Neural progenitor cell (in vitro differentiated cells): ENCODE data around the gene NUAK1. TPM values are rescaled to one million over a fixed set of nuclear protein-coding genes. Genes with fewer than 3 reads are reported as not detected.

Experiments
- DNase-seq: peaks from one replicate; pipeline ENCODE4 v3.0.0-alpha.2; 2016; ENCODE audit warnings: low spot score
- H2AFZ ChIP-seq: fragments of 200-600 bp; sonication (generic); replicated peaks from 2 replicates; pipeline ENCODE4 v1.6.1; 2016; ENCODE audit warnings: antibody characterized with exemption
- H3F3A ChIP-seq: fragments of 200-600 bp; sonication (generic); 2 replicates; pipeline ENCODE4 v1.6.1; 2016; ENCODE audit warnings: antibody characterized with exemption, low read depth
- H3K27ac ChIP-seq: fragments of 200-600 bp; sonication (generic); 2 replicates; pipeline ENCODE4 v1.5.1; 2016; ENCODE audit warnings: mild to moderate bottlenecking
- H3K27me3 ChIP-seq: fragments of 200-600 bp; sonication (generic); 2 replicates; pipeline ENCODE4 v1.6.1; 2016; ENCODE audit warnings: mild to moderate bottlenecking, moderate library complexity
- H3K36me3 ChIP-seq: fragments of 200-600 bp; sonication (generic); 2 replicates; pipeline ENCODE4 v1.5.1; 2016
- H3K4me1 ChIP-seq: fragments of 200-600 bp; sonication (generic); 2 replicates; pipeline ENCODE4 v1.6.1; 2016; ENCODE audit warnings: mixed run types
- H3K4me2 ChIP-seq: fragments of 200-600 bp; sonication (generic); 2 replicates; pipeline ENCODE4 v1.6.1; 2016
- H3K4me3 ChIP-seq: fragments of 200-600 bp; sonication (generic); 2 replicates; pipeline ENCODE4 v1.5.1; 2016
- H3K79me2 ChIP-seq: fragments of 200-600 bp; sonication (generic); 2 replicates; pipeline ENCODE4 v1.6.1; 2016; ENCODE audit warnings: low read depth
- H3K9ac ChIP-seq: fragments of 200-600 bp; sonication (generic); 2 replicates; pipeline ENCODE4 v1.6.1; 2016
- H3K9me3 ChIP-seq: fragments of 200-600 bp; sonication (generic); 2 replicates; pipeline ENCODE4 v1.5.1; 2016; ENCODE audit warnings: low read depth
- H4K20me1 ChIP-seq: fragments of 200-600 bp; sonication (generic); 2 replicates; pipeline ENCODE4 v1.6.1; 2016; ENCODE audit warnings: low read depth
- H3K27ac Mint-ChIP-seq: 3 replicates; pipeline ENCODE4 v1.8.0; 2021; ENCODE audit warnings: mixed read lengths
- H3K27me3 Mint-ChIP-seq: 2 replicates; pipeline ENCODE4 v1.8.0; 2022; ENCODE audit warnings: low read depth, mild to moderate bottlenecking, inconsistent platforms, moderate library complexity, mixed read lengths; ENCODE audit not compliant: insufficient read depth
- H3K36me3 Mint-ChIP-seq: 3 replicates; pipeline ENCODE4 v1.8.0; 2021; ENCODE audit warnings: mixed read lengths
- H3K4me1 Mint-ChIP-seq: 3 replicates; pipeline ENCODE4 v1.8.0; 2021; ENCODE audit warnings: mixed read lengths
- H3K4me3 Mint-ChIP-seq: 3 replicates; pipeline ENCODE4 v1.8.0; 2021; ENCODE audit warnings: mild to moderate bottlenecking, moderate library complexity, mixed read lengths
- H3K9me3 Mint-ChIP-seq: 3 replicates; pipeline ENCODE4 v1.8.0; 2020; ENCODE audit warnings: mixed read lengths
- CTCF ChIP-seq: fragments of 200-600 bp; sonication (generic); IDR thresholded peaks from 2 replicates; pipeline ENCODE4 v1.5.1; 2017; ENCODE audit warnings: antibody characterized with exemption, mild to moderate bottlenecking
- EZH2 ChIP-seq: fragments of 200-600 bp; sonication (generic); IDR thresholded peaks from 2 replicates; pipeline ENCODE4 v1.6.1; 2017; ENCODE audit warnings: antibody characterized with exemption, mild to moderate bottlenecking, moderate library complexity
- EZH2phosphoT487 ChIP-seq: fragments of 200-600 bp; sonication (generic); IDR thresholded peaks from 2 replicates; pipeline ENCODE4 v1.6.1; 2017; ENCODE audit warnings: antibody characterized with exemption
- total RNA-seq: library from RNA; depleted of rRNA; stranded (reverse); fragments of >200 nt; gene quantifications from 2 replicates; pipeline ENCODE4 v1.2.3, GENCODE V29; 2015; ENCODE audit warnings: low replicate concordance

The NUAK1 gene
- total RNA-seq, 1 donor from 2014 or later, result 18.8 TPM

GRCh38 chr12:106088246-106088808, 50.4 kb downstream of the NUAK1 start:
- Histone ChIP-seq H3K79me2 (no peaks in the 10 kb centered on the region), H3K4me3 (no peak overlapping the region), H2AFZ (no peak overlapping the region), H3K27ac (no peak overlapping the region), H3K4me1 (peaks cover 14% of the 10 kb centered on the region), H4K20me1 (peaks cover 16% of the 10 kb centered on the region), H3K9ac (no peak overlapping the region), H3F3A (peaks cover 16% of the 10 kb centered on the region), H3K27me3 (no peaks in the 10 kb centered on the region), H3K9me3 (no peaks in the 10 kb centered on the region), H3K36me3 (no peaks in the 10 kb centered on the region), H3K4me2 (no peak overlapping the region)
- Mint-ChIP-seq H3K4me1 (peaks cover 65% of the 10 kb centered on the region), H3K27ac (no peak overlapping the region), H3K9me3 (no peaks in the 10 kb centered on the region), H3K4me3 (no peak overlapping the region), H3K36me3 (peaks cover 40% of the 10 kb centered on the region), H3K27me3 (peaks cover 10% of the 10 kb centered on the region)
- no peak for DNase-seq
- TF ChIP-seq EZH2 (no peak), CTCF (no peak), EZH2phosphoT487 (no peak)

GRCh38 chr12:106086696-106087095, 52.1 kb downstream of the NUAK1 start:
- Histone ChIP-seq H3K9ac (no peak overlapping the region), H3K4me1 (peaks cover 16% of the 10 kb centered on the region), H3K36me3 (no peaks in the 10 kb centered on the region), H3K4me3 (no peak overlapping the region), H3K9me3 (no peaks in the 10 kb centered on the region), H2AFZ (no peak overlapping the region), H3F3A (peaks cover 17% of the 10 kb centered on the region), H3K27me3 (no peaks in the 10 kb centered on the region), H3K27ac (no peak overlapping the region), H4K20me1 (peaks cover 18% of the 10 kb centered on the region), H3K4me2 (no peak overlapping the region), H3K79me2 (no peaks in the 10 kb centered on the region)
- Mint-ChIP-seq H3K27me3 (peaks cover 8% of the 10 kb centered on the region), H3K36me3 (peaks cover 48% of the 10 kb centered on the region), H3K27ac (no peak overlapping the region), H3K4me1 (peaks cover 72% of the 10 kb centered on the region), H3K4me3 (no peak overlapping the region), H3K9me3 (peaks cover 2% of the 10 kb centered on the region)
- TF ChIP-seq CTCF (no peak), EZH2phosphoT487 (no peak), EZH2 (no peak)
- DNase-seq, result no peak

GRCh38 chr12:106085213-106085612, 53.5 kb downstream of the NUAK1 start:
- peak overlapping the region; percentile 57 for H3K4me2 ChIP-seq
- peaks cover 54% of the 10 kb centered on the region for H3K36me3 Mint-ChIP-seq
- H3K79me2 ChIP-seq, result no peaks in the 10 kb centered on the region
- H3F3A ChIP-seq, result peaks cover 17% of the 10 kb centered on the region
- no peak overlapping the region for H3K4me3 ChIP-seq
- peaks cover 18% of the 10 kb centered on the region for H4K20me1 ChIP-seq
- H3K4me3 Mint-ChIP-seq, result no peak overlapping the region
- H3K4me1 ChIP-seq, result peaks cover 25% of the 10 kb centered on the region
- H3K9me3 ChIP-seq, result no peaks in the 10 kb centered on the region
- TF ChIP-seq EZH2 (no peak), CTCF (no peak), EZH2phosphoT487 (no peak)
- H3K9me3 Mint-ChIP-seq, result peaks cover 2% of the 10 kb centered on the region
- no peak overlapping the region for H3K9ac ChIP-seq
- no peak overlapping the region for H2AFZ ChIP-seq
- DNase-seq, result no peak
- H3K27ac Mint-ChIP-seq, result no peak overlapping the region
- H3K27me3 ChIP-seq, result no peaks in the 10 kb centered on the region
- H3K27me3 Mint-ChIP-seq, result peaks cover 10% of the 10 kb centered on the region
- no peaks in the 10 kb centered on the region for H3K36me3 ChIP-seq
- H3K27ac ChIP-seq, result no peak overlapping the region
- peaks cover 82% of the 10 kb centered on the region for H3K4me1 Mint-ChIP-seq
